ENCODE data around the gene WRNIP1. TPM values are rescaled to one million over a fixed set of nuclear protein-coding genes. Genes with fewer than 3 reads are reported as not detected.

The WRNIP1 gene
- total RNA-seq, 1 experiment from 2014 or later, result 38.1 TPM

GRCh38 chr6:2732503-2733089 is 32.6 kb upstream of the WRNIP1 start:
- Histone ChIP-seq H4K5ac (ENCODE audit: insufficient read length, low read depth, low read length) (no peak overlapping the region), H2BK12ac (ENCODE audit: insufficient read length, low read depth, low read length) (no peak overlapping the region), H3K4me1 (ENCODE audit: insufficient read depth, low read length) (peaks cover 17% of the 10 kb centered on the region; the same call in 1 of the 2 replicates), H3K79me2 (ENCODE audit: insufficient read depth, low read length) (no peaks in the 10 kb centered on the region), H2BK20ac (ENCODE audit: low read depth, low read length, poor library complexity, severe bottlenecking) (no peak overlapping the region), H3K14ac (ENCODE audit: insufficient read depth, low read length) (no peak overlapping the region), H3K4me2 (ENCODE audit: insufficient read depth, insufficient read length, low read length) (no peak overlapping the region), H2AK5ac (ENCODE audit: insufficient read length, low read length) (no peak overlapping the region), H2BK15ac (ENCODE audit: low read depth, low read length) (no peak overlapping the region), H3K9ac (ENCODE audit: extremely low read depth, insufficient read length, low read length) (no peak overlapping the region), H3K23ac (ENCODE audit: insufficient read length, low read depth, low read length) (no peak overlapping the region), H3K27ac (ENCODE audit: insufficient read length, low read depth, low read length) (no peak overlapping the region), H2BK5ac (ENCODE audit: insufficient read length, low read length) (no peak overlapping the region), H2AFZ (ENCODE audit: low read length) (no peak overlapping the region), H4K8ac (replicated peaks; ENCODE audit: insufficient read length, low read depth, low read length) (no peak overlapping the region), H4K91ac (ENCODE audit: insufficient read length, low read depth, low read length) (no peak overlapping the region), H3K18ac (ENCODE audit: insufficient read length, low read depth, low read length) (no peak overlapping the region), H3K27me3 (ENCODE audit: insufficient read depth, low read length) (no peaks in the 10 kb centered on the region), H3K79me1 (ENCODE audit: insufficient read depth, low read depth, low read length, poor library complexity, severe bottlenecking) (no peaks in the 10 kb centered on the region), H4K20me1 (ENCODE audit: control insufficient read depth, insufficient read depth, insufficient read length) (no peaks in the 10 kb centered on the region), H2BK120ac (ENCODE audit: low read depth, low read length, poor library complexity, severe bottlenecking) (no peak overlapping the region), H3T11ph (ENCODE audit: low read length) (no peak overlapping the region), H3K23me2 (ENCODE audit: insufficient read length, low read depth, low read length, poor library complexity, severe bottlenecking) (no peaks in the 10 kb centered on the region), H3K9me3 (ENCODE audit: control insufficient read depth, low read depth, low read length) (no peaks in the 10 kb centered on the region), H3K4ac (ENCODE audit: low read depth, low read length) (no peak overlapping the region), H3K56ac (ENCODE audit: insufficient read length, low read depth, low read length) (no peak overlapping the region)
- TF ChIP-seq CTCF (conservative IDR thresholded peaks at IDR 0.05), result no peak
- peaks cover 54 to 56% of the 10 kb centered on the region in 2 experiments for H3K4me1 Mint-ChIP-seq
- no peaks in the 10 kb centered on the region for H3K9me3 Mint-ChIP-seq
- no peak overlapping the region for H3K27ac Mint-ChIP-seq
- H3K36me3 Mint-ChIP-seq (ENCODE audit: insufficient read depth in 1 of 3, low read depth in 3 of 3), result no peaks in the 10 kb centered on the region
- no CpG with 5 or more reads among the region's 5 CpGs for WGBS (ENCODE audit: extremely low coverage, insufficient read length, low lambda C conversion rate)
- H3K4me3 Mint-ChIP-seq, result no peak overlapping the region
- no peak for DNase-seq
- no peaks in the 10 kb centered on the region for H3K27me3 Mint-ChIP-seq (ENCODE audit: low read depth)
